ENCODE measurements around the gene OR2T6.
"Not testable (repeated sequence)": the region's sequence is repeated elsewhere in the genome, so short reads cannot be mapped to it uniquely, and the experiment has no call there.

OR2T6 gene

DNA sequence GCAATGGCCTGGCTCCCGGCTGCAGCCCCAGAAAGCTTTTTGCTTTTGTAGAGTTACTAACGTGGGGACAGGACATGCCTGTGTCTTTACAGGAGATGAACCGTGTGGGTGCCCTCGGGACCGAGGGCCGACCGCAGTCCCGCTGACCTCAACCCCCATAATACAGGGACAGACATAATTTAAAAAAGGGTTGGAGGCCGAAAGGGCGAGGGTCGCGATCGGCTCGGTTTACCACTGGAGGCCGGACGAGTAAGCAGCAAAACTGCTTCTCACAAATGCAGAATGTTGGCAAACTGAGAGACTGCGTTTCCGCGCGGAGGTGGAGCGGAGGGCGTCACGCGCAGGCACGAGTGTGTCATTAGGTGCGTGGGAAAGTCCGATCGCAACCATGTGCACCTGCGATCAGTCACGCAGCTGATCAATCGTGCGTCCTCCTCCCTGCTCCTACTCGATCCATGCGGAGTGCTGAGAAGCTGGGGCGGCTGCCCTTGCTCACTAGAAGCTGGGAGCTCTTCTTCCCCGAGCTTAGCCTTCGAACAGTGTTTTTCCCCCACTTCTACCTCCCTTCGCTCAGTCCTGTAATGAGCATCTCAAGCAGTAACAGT lies 58.4 kb downstream of the OR2T6 start:
- not testable (repeated sequence) for DNase-seq (ENCODE audit: low read depth in 2 of 2)

GRCh38 chr1:248434913-248435312 lies 59.4 kb downstream of the OR2T6 start:
- DNase-seq (ENCODE audit: low read depth in 2 of 2), result not testable (repeated sequence)

- not testable (repeated sequence) for DNase-seq (ENCODE audit: low read depth in 2 of 2)
These were observed 60.8 kb downstream of the OR2T6 start for GRCh38 chr1:248436303-248436702.

- not testable (repeated sequence) for DNase-seq (ENCODE audit: low read depth in 2 of 2)
These were observed 63.1 kb downstream of the OR2T6 start for GRCh38 chr1:248438668-248439067.

GRCh38 chr1:248439283-248439682 lies 63.7 kb downstream of the OR2T6 start:
- DNase-seq (ENCODE audit: low read depth in 2 of 2), result not testable (repeated sequence)

Measured in fibroblast of skin of left quadriceps (primary cell).